HG03159 (cell line): ENCODE measurements around the gene LYPD5.

Experiments used
- ATAC-seq: cut with Tn5 transposase; IDR thresholded peaks from one replicate; pipeline ENCODE4 v1.9.1; 2021; ENCODE audit warnings: mild to moderate bottlenecking, moderate library complexity; ENCODE audit not compliant: unreplicated experiment

LYPD5 gene

DNA sequence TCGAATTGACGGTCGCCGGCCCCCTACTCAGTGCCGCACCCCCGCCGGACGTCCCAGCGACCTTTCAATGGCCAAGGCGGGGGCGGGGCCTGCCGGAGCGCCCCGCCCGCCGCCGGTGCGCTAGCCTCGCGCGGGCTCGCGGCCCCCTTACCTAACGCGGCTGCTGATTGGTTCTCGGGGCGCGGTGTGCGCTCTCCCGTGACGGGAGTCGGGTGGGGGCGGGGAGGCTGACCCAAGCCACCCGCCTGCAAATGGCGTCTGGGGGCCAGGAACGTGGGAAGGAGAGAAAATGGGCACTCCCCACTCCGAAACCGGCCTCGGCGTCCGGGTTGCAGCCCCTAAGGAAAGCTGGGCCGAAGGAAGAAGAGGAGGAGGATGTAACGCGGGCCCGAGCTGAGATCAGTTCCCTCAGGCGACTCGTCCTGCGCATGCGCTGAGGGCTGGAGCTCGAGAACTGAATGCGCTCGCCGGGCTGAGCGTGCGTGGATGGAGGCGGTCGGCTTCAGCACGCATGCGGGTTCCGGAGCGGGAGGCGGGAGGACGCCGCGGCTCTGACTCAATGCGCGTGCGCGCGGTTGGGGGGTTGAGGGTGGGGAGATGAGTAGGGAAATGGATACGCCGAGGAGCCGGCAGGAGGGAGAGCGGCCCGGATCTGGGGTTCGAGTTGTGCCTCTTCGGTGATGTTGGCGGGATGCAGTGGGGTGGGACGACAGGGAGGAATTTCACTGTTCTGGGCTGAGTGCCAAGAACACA, 47.6 kb downstream of the LYPD5 start, which contains the start of gene SMG9:
SMG9 (minus strand) TSS at position 460 of the 753 bp plus-strand sequence. CDS start 4,221 bp downstream, outside the sequence.
- ATAC-seq, result peak; percentile 57

DNA sequence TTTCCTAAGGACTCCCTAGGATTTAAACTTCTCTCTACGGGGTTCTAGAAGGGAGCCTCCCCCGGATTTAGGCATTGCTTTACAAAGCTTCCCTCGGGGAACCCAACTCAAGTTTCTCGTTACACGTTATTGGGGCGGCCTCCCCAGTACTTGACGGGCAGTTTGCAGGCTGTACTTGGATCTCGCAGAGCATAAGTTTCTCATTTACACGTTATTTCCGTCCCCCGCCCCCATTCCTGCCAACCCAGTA, 48.1 kb downstream of the LYPD5 start:
- no peak for ATAC-seq

DNA sequence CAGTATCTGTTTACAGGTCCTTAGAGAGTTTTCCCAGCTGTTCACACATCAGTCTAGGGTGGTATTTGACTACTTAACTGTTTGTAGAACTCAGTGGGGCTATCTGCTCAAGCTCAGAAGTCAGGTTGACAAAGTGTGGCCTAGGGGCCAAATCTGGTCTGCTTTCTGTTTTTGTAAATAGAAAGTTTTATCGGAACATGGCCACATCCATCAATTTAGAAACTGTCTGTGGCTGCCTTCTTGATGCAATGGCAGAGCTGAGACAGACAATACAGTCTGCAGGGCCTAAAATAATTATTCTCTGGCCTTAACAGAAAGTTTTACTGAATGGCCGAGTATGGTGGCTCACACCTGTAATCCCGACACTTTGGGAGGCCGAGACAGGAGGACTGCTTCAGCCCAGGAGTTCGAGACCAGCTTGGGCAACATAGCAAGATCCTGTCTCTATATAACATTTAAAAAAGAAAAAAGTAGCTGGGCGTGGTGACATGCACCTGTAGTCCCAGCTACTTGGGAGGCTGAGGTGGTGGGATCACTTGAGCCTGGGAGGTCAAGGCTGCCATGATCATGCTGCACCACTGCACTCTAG, 49.9 kb downstream of the LYPD5 start:
- ATAC-seq, result no peak

DNA sequence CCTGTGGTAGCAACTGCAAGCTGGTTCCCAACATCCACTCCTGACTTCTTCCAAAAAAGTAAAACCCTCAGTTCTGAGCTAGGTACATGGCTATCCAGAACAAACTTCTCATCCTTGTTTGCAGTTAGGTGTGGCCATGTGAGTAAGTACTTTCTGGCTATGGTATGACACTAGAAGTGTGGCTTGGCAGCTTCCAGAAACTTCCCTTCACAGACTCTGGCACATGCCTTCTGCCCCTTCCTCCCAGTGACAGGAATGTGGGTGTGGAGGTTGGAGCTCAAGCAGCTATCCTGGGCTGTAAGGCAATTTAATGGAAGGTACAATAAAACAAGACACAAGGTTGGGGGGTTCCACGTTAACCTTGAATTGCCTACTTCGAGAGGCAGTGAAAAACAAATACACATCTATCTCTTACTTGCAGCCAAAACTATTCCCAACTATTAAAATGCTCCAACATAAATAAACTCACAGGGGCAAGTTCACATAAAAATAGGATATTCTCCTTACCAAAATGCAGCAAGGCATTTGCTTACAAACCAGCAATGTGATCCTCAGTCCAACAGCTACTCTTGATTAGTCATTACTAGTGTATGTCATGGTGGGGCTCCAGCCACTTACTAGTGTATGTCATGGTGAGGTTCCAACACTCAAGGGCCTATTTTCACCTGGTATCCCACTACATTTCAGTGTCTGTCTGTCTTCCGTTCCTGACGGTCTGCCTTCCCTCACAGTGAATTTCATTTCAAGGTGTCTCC, 50.6 kb downstream of the LYPD5 start:
- no peak for ATAC-seq

DNA sequence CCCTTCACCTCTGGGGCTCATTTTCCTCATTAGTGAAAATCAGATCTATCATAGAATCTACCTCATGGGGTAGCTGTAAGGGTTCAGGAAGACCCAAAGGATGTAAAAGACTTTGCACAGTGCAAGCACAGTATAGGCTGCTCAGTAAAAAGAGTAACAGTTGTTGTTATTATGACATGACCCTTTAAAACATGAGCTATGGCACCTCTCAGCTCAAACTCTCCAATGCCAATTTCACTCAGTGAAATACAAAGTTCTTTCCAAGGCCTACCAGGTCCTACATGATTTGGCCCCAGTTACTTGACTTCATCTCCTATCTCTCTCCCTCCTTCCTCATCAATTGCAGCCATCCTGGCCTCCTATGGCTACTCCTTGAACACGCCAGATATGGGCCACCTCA, 52.3 kb downstream of the LYPD5 start:
- no peak for ATAC-seq

DNA sequence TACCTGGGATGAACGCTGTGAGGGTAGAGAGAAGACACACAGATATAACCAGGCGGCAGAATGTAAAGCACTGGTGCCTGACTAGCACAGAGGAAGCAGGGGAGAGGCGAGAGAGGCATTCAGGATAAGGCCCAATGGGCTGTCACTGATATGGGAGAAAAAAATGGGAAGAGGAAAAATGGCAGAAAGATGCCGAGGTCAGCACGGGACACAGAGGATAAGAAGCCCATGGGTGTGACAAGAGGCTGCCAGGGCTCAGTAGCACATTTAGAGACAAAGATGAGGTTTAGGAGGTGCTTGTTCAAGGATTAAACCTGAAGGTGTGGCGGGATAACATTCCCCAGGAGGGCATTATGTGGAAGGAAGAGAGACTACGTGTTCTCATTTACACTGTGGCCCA, 53.1 kb downstream of the LYPD5 start:
- no peak for ATAC-seq

DNA sequence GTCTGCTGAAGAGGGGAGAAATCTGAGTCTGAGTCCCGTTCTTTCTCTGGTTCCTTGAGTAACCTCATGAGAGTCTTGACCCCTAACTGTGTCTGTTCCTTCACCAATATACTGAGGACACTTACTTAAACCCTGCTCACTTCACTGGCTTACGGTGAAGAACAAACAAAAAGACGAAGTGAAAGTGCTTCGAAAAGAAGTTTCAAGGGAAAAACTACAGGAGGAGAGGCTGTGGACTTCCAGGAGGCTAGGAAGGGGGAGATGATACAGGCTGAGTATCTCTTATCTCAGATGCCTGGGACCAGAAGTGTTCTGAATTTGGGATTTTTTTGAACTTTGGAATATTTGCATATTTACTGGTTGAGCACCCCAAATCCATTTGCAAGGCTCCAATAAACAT, 53.6 kb downstream of the LYPD5 start:
- ATAC-seq, result no peak

DNA sequence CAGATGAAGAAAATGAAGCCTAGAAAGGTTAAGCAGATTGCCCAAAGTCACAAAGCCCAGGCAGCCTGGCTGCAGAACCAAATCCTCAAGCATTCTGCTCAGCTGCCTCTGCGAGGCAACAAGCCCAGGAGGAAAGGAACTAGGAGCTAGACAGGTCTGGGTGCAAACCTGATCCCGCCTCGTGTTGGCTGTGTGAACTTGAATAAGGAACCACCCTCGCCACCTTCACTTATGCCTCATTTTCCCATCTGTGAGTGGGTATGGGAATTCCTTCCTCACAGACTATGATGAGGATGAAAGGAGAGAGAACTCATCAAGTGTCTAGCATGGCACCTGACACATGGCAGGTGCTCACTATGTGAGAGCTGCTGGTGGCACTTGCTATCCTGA, 54.0 kb downstream of the LYPD5 start:
- no peak for ATAC-seq

DNA sequence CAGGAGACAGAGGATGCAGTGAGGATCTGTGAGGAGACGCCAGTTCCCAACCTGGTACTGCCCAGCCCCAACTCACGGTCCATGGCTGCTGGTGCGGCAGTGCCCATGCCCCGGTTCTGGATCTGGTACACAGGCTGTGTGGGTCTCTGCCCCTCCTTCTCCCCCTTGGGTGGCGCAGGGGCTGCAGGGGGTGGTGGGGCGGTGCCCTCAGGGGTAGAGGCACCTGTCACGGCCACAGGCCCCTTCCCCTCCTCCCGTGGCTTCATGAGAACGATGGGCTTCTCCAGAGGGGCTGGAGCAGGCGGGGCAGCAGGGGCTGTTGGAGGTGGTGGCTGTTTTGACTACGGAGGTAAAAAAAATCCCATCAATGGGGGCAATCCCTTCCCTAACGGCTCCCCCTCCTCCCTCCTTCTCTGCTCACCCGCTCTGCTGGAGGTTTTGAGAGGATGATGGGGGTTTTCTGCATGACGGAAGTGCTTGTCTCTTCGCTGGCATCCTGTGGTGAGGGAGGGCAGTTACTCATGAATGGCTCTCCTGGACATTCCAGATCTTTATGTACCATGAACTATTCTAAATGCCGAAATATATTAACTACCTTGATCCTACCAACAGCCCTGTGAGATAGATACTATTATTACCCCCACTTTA, 54.6 kb downstream of the LYPD5 start:
- no peak for ATAC-seq
